Activated naive CD4-positive, alpha-beta T cell treated with anti-CD3 and anti-CD28 coated beads, Interleukin-2, amount 10 ng/mL, durations not matched to agents 7 days and 5 days (primary cell): ENCODE data around the gene ERO1B.
"Not testable (repeated sequence)": the region's sequence is repeated elsewhere in the genome, so short reads cannot be mapped to it uniquely, and the experiment has no call there.

Experiments used
- CTCF ChIA-PET: fragments of 350-600 bp; sonication (Branson Sonifier 250); formaldehyde crosslinking; loops from one replicate; lab custom pipeline; 2021; ENCODE audit warnings: antibody characterized with exemption; lab: Charles Lee
- DNase-seq: peaks from one replicate; pipeline ENCODE4 v3.0.0-alpha.2; 2020
- H3K27ac Mint-ChIP-seq: one replicate; pipeline ENCODE4 v1.8.0; 2021; ENCODE audit warnings: mild to moderate bottlenecking, moderate library complexity, mixed read lengths
- H3K27me3 Mint-ChIP-seq: one replicate; pipeline ENCODE4 v1.8.0; 2021; ENCODE audit warnings: mild to moderate bottlenecking, mixed read lengths
- H3K36me3 Mint-ChIP-seq: one replicate; pipeline ENCODE4 v1.8.0; 2021; ENCODE audit warnings: mixed read lengths
- H3K4me1 Mint-ChIP-seq: one replicate; pipeline ENCODE4 v1.8.0; 2021; ENCODE audit warnings: mixed read lengths
- H3K4me3 Mint-ChIP-seq: one replicate; pipeline ENCODE4 v1.8.0; 2021; ENCODE audit warnings: mild to moderate bottlenecking, moderate library complexity, mixed read lengths
- H3K9me3 Mint-ChIP-seq: one replicate; pipeline ENCODE4 v1.8.0; 2021; ENCODE audit warnings: mixed read lengths

Gene ERO1B

DNA sequence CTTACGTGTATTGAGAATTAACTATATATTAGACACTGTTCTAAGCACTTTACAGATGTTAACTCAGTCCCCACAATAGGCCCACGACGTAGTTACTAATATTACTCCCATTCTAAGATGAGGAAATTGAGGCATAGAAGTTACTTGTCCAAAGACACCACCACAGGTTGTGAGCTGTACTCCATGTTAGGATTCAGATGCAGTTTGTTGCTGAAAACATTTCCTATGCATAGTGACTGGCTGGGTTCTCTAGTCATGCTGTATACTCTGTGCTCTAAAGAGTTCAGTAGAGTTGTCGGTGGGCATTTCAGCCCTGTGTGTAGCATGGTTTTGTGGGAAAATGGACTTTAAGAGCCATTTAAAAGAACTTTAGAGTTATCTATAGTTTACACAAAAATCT lies 74.2 kb downstream of the ERO1B start:
- DNase-seq, result no peak
- peaks cover 6% of the 10 kb centered on the region for H3K9me3 Mint-ChIP-seq
- H3K4me1 Mint-ChIP-seq, result no peaks in the 10 kb centered on the region
- no peaks in the 10 kb centered on the region for H3K27me3 Mint-ChIP-seq
- no peak overlapping the region for H3K4me3 Mint-ChIP-seq
- peaks cover 8% of the 10 kb centered on the region for H3K36me3 Mint-ChIP-seq
- no peak overlapping the region for H3K27ac Mint-ChIP-seq
- CTCF ChIA-PET, result no interaction called here

DNA sequence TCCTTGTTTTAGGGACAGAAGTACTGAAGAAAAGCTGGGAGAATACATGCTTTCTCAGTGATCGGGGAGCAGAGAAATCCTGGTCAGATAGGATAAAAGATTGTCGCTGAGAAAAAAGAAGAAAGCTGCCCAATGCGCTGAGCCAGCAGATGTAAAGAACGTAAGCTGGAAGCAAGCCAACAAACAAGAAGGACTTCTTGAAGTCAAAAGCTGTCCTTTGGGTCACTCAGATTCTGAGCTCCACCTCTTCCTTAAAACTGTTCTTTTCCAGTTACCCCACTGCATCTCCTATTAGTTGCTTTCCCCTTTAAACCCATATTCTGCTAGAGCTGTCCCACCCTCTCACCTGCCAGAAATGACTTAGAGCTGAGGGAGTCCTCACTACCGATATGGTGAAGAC lies 74.6 kb downstream of the ERO1B start:
- Mint-ChIP-seq H3K36me3 (peaks cover 11% of the 10 kb centered on the region), H3K4me3 (no peak overlapping the region), H3K4me1 (no peaks in the 10 kb centered on the region), H3K9me3 (peaks cover 9% of the 10 kb centered on the region), H3K27ac (no peak overlapping the region), H3K27me3 (no peaks in the 10 kb centered on the region)
- no peak for DNase-seq
- CTCF ChIA-PET, result no interaction called here

DNA sequence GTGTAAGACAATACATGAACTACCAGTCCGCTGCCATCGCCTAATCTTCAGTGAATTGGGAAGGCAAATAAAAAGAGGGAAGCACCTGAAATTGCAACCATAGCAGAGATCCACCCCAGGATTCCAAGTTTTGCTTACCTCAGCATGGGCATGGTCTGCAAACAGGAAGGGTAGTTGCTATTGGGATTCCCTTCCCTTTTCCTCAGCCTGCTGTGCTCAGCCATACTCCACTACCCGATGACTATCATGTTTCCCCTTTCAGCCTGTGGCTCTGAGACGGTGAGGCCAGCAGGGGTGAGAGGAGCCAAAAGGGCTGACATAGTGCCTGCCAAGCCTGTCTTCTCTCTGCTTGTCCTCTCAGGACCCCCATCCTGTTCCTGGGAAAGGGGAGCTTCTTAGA lies 75.2 kb downstream of the ERO1B start:
- Mint-ChIP-seq H3K4me3 (no peak overlapping the region), H3K9me3 (peaks cover 15% of the 10 kb centered on the region), H3K36me3 (peaks cover 11% of the 10 kb centered on the region), H3K27me3 (no peaks in the 10 kb centered on the region), H3K4me1 (no peaks in the 10 kb centered on the region), H3K27ac (no peak overlapping the region)
- no peak for DNase-seq
- CTCF ChIA-PET, result no interaction called here

DNA sequence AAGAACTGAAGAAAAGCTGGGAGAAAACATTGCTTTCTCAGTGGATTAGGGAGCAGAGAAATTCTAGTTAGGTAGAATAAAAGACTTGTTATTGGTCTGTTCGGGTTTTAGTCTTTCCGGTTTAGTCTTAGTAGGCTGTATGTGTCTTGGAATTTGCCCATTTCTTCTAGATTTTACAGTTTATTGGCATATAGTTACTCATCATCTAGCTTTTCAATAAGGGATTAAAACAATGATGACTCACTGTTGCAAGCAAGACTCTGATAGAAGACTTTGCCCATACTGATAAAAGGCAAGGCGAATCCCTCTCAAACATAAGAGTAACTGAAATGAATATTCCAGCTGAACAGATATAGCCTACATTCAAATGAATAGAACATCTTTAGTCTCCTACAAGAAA lies 77.1 kb downstream of the ERO1B start:
- CTCF ChIA-PET, result interaction anchor here (0.6 kb wide), 1 partner anchor 47 kb away, joined by 3 read pairs; no protein-coding TSS in a partner anchor
- Mint-ChIP-seq H3K4me3 (no peak overlapping the region), H3K27ac (no peak overlapping the region), H3K27me3 (no peaks in the 10 kb centered on the region), H3K36me3 (peaks cover 11% of the 10 kb centered on the region), H3K9me3 (peaks cover 26% of the 10 kb centered on the region), H3K4me1 (no peaks in the 10 kb centered on the region)
- no peak for DNase-seq

DNA sequence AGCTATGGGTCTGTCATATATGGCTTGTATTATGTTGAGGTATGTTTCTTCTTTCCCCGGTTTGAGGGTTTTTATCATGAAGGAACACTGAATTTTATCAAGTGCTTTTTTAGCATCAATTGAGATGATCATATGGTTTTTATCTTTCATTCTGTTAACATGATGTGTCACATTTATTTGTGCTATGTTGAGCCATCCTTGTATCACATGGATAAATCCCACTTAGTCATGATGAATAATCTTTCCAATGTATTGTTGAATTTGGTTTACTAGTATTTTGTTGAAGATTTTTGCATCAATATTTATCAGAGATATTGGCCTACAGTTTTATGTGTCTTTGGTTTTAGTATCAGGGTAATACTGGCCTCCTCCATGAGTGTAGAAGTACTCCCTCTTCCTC lies 77.7 kb downstream of the ERO1B start:
- Mint-ChIP-seq H3K27me3 (no peaks in the 10 kb centered on the region), H3K4me3 (no peak overlapping the region), H3K27ac (no peak overlapping the region), H3K4me1 (no peaks in the 10 kb centered on the region), H3K36me3 (peaks cover 11% of the 10 kb centered on the region), H3K9me3 (peaks cover 30% of the 10 kb centered on the region)
- no peak for DNase-seq
- CTCF ChIA-PET, result interaction anchor here (0.6 kb wide), 1 partner anchor 47 kb away, joined by 3 read pairs; no protein-coding TSS in a partner anchor

DNA sequence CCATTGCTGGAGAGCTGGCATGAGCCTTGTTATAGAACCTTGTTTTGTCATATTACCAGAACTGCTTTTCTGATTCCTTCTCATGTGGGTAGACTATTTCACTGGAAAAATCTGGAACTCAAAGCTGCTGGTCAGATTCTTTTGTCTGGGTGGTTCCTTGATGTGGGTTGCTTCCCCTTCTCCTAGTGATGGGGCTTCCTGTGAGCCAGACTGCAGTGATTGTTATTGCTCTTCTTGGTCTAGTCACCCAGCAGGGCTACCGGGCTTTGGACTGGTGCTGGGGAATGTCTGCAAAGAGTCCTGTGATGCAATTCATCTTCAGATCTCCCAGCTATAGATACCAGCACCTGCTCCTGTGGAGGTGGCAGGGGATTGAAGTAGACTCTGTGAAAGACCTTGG lies 80.0 kb downstream of the ERO1B start:
- Mint-ChIP-seq H3K27ac (no peak overlapping the region), H3K4me1 (no peaks in the 10 kb centered on the region), H3K9me3 (peaks cover 32% of the 10 kb centered on the region), H3K27me3 (no peaks in the 10 kb centered on the region), H3K36me3 (peaks cover 11% of the 10 kb centered on the region), H3K4me3 (no peak overlapping the region)
- DNase-seq, result no peak
- CTCF ChIA-PET, result no interaction called here

DNA sequence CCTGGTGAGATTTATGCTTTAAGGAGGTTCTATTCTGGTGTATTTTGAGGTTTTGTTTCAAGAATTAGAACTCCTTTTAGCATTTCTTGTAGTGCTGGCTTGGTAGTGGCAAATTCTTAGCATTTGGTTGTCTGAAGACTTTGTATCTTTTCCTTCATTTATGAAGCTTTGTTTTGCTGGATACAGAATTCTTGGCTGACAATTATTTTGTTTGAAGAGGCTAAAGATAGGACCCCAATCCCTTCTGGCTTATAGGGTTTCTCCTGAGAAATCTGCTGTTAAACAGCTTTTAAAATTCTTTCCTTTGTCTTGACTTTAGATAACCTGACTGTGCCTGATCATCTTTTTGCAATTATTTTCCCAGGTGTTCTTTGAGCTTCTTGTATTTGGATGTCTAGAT lies 80.8 kb downstream of the ERO1B start:
- Mint-ChIP-seq H3K36me3 (peaks cover 11% of the 10 kb centered on the region), H3K9me3 (peaks cover 32% of the 10 kb centered on the region), H3K27me3 (no peaks in the 10 kb centered on the region), H3K27ac (no peak overlapping the region), H3K4me3 (no peak overlapping the region), H3K4me1 (no peaks in the 10 kb centered on the region)
- CTCF ChIA-PET, result no interaction called here
- DNase-seq, result no peak

DNA sequence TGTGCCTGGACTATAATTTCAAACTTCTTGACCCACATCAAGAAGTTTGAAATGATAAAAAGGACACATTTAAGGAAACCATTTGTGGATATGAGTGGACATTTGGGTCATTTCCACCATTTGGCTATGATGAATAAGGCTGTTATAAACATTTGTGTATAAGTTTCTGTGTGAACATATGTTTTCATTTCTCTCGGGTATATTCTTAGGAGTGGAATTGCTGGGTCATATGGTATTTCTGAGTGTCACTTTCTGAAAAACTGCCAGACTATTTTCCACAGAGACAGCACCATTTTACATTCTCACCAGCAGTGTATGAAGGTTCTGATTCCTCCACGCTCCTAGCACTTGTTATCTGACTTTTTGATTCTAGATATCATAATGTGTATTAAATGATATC lies 88.6 kb downstream of the ERO1B start:
- Mint-ChIP-seq H3K4me1 (no peaks in the 10 kb centered on the region), H3K4me3 (no peak overlapping the region)

DNA sequence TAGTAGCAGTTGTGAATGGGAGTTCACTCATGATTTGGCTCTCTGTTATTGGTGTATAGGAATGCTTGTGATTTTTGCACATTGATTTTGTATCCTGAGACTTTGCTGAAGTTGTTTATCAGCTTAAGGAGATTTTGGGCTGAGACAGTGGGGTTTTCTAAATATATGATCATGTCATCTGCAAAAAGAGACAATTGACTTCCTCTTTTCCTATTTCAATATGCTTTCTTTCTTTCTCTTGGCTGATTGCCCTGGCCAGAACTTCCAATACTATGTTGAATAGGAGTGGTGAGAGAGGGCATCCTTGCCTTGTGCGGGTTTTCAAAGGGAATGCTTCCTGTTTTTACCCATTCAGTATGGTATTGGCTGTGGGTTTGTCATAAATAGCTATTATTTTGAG lies 93.7 kb downstream of the ERO1B start:
- H3K9me3 Mint-ChIP-seq, H3K4me1 Mint-ChIP-seq, H3K36me3 Mint-ChIP-seq, CTCF ChIA-PET, DNase-seq, H3K27ac Mint-ChIP-seq, H3K27me3 Mint-ChIP-seq, H3K4me3 Mint-ChIP-seq: not testable (repeated sequence)

More for the DNA sequence above, 88.6 kb downstream of the ERO1B start:
- no peak overlapping the region for H3K27ac Mint-ChIP-seq
- CTCF ChIA-PET, result no interaction called here
- H3K9me3 Mint-ChIP-seq, result no peaks in the 10 kb centered on the region
- H3K27me3 Mint-ChIP-seq, result no peaks in the 10 kb centered on the region
- no peak for DNase-seq
- peaks cover 9% of the 10 kb centered on the region for H3K36me3 Mint-ChIP-seq

DNA sequence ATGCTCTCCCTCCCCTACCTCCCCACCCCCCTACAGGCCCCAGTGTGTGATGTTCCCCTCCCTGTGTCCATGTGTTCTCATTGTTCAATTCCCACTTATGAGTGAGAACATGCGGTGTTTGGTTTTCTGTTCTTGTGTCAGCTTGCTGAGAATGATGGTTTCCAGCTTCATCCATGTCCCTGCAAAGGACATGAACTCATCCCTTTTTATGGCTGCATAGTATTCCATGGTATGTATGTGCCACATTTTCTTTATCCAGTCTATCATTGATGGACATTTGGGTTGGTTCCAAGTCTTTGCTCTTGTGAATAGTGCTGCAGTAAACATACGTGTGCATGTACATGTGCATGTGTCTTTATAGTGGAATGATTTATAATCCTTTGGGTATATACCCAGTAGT lies 95.3 kb downstream of the ERO1B start:
- H3K4me3 Mint-ChIP-seq, H3K9me3 Mint-ChIP-seq, H3K4me1 Mint-ChIP-seq, H3K27me3 Mint-ChIP-seq, CTCF ChIA-PET, DNase-seq, H3K36me3 Mint-ChIP-seq, H3K27ac Mint-ChIP-seq: not testable (repeated sequence)

DNA sequence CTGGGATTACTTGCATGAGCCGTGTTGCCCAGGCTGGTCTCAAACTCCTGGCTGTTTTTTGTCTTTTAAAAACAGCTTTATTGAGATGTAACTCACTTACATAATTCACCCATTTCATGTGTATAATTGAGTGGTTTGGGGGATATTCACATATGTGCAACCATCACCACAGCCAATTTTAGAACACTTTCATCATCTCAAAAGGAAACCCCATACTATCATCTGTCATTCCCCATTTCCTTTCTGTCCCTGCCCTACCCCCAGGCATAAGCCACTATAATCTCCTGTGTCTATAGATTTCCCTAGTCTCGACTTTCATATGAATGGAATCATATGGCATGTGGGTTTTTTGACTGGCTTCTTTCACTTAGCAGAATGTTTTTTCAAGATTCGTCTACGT lies 96.1 kb downstream of the ERO1B start:
- DNase-seq, result no peak
- Mint-ChIP-seq H3K4me1 (peaks cover 4% of the 10 kb centered on the region), H3K36me3 (no peaks in the 10 kb centered on the region), H3K27me3 (no peaks in the 10 kb centered on the region), H3K27ac (no peak overlapping the region), H3K4me3 (no peak overlapping the region), H3K9me3 (no peaks in the 10 kb centered on the region)
- CTCF ChIA-PET, result no interaction called here

DNA sequence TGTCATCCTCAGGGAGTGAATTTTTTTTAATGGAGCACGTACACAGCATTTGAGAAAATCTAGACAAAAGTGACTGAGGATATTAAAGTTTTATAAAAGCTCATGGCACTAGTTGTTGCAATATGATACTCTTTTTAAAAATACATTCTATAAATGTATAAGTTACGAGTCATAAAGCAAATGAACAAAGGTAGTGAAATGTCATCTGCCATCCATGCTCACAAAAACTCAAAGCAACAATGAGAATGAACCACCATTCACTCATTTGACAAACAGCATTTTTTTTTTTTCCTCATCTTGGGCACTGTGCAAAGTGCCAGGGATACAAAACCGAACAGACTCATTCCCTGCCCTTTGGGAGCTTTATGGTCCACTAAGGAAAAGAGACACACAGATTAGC lies 100.7 kb downstream of the ERO1B start:
- CTCF ChIA-PET, result no interaction called here
- no peaks in the 10 kb centered on the region for H3K36me3 Mint-ChIP-seq
- no peak for DNase-seq
- no peak overlapping the region for H3K4me3 Mint-ChIP-seq
- no peaks in the 10 kb centered on the region for H3K27me3 Mint-ChIP-seq
- peaks cover 4% of the 10 kb centered on the region for H3K4me1 Mint-ChIP-seq
- H3K27ac Mint-ChIP-seq, result no peak overlapping the region
- H3K9me3 Mint-ChIP-seq, result no peaks in the 10 kb centered on the region

DNA sequence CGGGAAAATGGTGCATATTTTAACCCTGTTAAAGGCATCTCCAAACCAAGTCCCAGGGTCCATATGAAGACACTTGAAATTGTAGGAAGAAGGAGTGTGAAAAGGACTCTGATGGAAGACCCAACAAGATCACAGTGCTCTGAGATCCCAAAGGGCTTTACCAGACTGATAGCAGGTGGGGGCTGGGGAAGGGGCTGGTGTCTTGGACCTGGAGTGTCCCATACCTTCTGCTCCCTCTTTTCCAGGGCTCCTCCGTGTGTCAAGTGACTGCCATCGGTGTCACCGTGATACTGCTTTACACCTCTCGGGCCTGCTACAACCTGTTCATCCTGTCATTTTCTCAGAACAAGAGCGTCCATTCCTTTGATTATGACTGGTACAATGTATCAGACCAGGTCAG lies 102.1 kb downstream of the ERO1B start:
- Mint-ChIP-seq H3K4me1 (no peaks in the 10 kb centered on the region), H3K36me3 (no peaks in the 10 kb centered on the region), H3K27ac (no peak overlapping the region), H3K27me3 (no peaks in the 10 kb centered on the region), H3K4me3 (no peak overlapping the region), H3K9me3 (no peaks in the 10 kb centered on the region)
- no peak for DNase-seq
- CTCF ChIA-PET, result no interaction called here

DNA sequence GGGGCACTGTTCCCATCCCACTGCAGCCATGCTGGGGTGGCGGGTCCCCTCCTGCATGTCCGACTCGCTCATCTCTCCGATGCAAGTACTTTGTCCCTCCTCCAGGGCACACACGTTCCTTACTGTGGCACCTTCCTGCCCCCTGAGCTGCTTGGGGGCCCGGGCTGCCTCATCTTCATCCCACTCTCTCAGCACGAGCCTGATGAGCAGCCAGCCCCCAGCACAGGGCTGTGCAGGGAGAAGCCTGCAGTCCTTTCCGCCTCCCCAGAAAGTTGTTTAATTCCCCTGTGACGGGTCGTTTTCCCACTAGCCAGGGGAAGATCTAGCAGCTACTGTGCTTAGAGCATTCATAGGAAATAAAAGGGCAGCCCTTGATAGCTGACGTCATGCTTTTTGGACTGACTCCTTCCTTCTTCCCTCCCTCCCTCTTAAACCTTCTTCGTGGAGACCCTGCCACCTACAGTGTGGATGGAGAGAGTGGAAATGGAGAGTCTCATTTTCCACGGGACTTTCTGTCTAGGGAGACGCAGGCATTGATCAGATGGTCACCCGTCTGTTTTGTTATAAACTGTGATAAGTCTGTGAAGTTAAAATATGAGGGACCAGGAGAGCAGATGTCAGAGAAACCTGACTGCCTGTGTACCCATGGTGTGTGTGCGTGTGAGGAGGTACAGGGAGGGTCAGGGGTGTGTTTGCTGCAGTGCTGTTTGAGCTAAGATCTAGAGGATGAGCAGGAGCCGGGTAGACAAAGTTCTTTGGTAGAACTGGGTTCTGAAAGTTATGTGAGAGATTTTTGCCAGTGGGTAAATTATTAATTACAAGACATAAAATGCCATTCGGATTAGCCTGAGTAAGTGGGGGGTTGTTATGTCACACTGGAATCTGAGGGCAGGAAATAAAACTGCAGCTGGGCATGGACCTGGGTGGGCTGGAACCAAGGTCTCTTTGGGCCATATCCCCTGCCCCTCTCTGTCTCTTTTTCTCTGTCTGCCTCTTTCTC lies 105.1 kb downstream of the ERO1B start:
- H3K27me3 Mint-ChIP-seq, result peaks cover 4% of the 10 kb centered on the region
- no peak overlapping the region for H3K27ac Mint-ChIP-seq
- no peaks in the 10 kb centered on the region for H3K9me3 Mint-ChIP-seq
- no peaks in the 10 kb centered on the region for H3K4me1 Mint-ChIP-seq
- CTCF ChIA-PET, result interaction anchor here (0.6 kb wide), 1 partner anchor 11 kb away, joined by 3 read pairs; no protein-coding TSS in a partner anchor
- DNase-seq, result no peak
- no peak overlapping the region for H3K4me3 Mint-ChIP-seq
- no peaks in the 10 kb centered on the region for H3K36me3 Mint-ChIP-seq
